Left ventricle myocardium inferior (tissue), 1 donor: ENCODE results near the gene FIS1. TPM values are rescaled to one million over a fixed set of nuclear protein-coding genes. Genes with fewer than 3 reads are reported as not detected.
A peak's percentile ranks its signal among the peaks of the same experiment; 100 is the strongest.

Source experiments
- DNase-seq: peaks from one replicate; pipeline ENCODE4 v3.0.0-alpha.2; 2020
- H3K27ac ChIP-seq: fragments of 200-600 bp; replicated peaks from 2 replicates; pipeline ENCODE4 v1.8.0; 2021
- H3K27me3 ChIP-seq: fragments of 200-600 bp; 2 replicates; pipeline ENCODE4 v1.8.0; 2021; ENCODE audit warnings: low read depth
- H3K36me3 ChIP-seq: fragments of 200-600 bp; 2 replicates; pipeline ENCODE4 v1.8.0; 2021
- H3K4me1 ChIP-seq: fragments of 200-600 bp; 2 replicates; pipeline ENCODE4 v1.8.0; 2021
- H3K4me3 ChIP-seq: fragments of 200-600 bp; 2 replicates; pipeline ENCODE4 v1.8.0; 2021; ENCODE audit warnings: mild to moderate bottlenecking, moderate library complexity
- H3K9me3 ChIP-seq: fragments of 200-600 bp; replicated peaks from 2 replicates; pipeline ENCODE4 v1.8.0; 2021
- CTCF ChIP-seq: fragments of 200-600 bp; IDR thresholded peaks from 2 replicates; pipeline ENCODE4 v1.8.0; 2021; ENCODE audit warnings: antibody characterized with exemption, mild to moderate bottlenecking, borderline replicate concordance
- intact Hi-C: fragments of 100-400 bp; cut with micrococcal nuclease; formaldehyde crosslinking; loops from one replicate; pipeline ENCODE4 v1.11.0; 2022
- total RNA-seq: library from RNA; stranded (reverse); fragmentation: NEBNext Ultra II Directional; extraction: Animal tissue kit (Norgen Biotek cat#: 25700); gene quantifications from one replicate; pipeline ENCODE4 v1.2.1, GENCODE V29; 2021
- donor health status: DM: no; HTN: yes; CAD: no; lungs with severe emphysema.

The FIS1 gene
- total RNA-seq, 1 donor from 2014 or later = 322 TPM

GRCh38 chr7:101223528-101223927, 21.4 kb downstream of the FIS1 start:
- DNase-seq = no peak
- Histone ChIP-seq H3K4me1 (peaks cover 24% of the 10 kb centered on the region), H3K4me3 (no peak overlapping the region), H3K9me3 (no peaks in the 10 kb centered on the region), H3K36me3 (peaks cover 58% of the 10 kb centered on the region), H3K27me3 (no peaks in the 10 kb centered on the region), H3K27ac (no peak overlapping the region)
- intact Hi-C loops = no loop called here
- TF ChIP-seq CTCF = no peak

GRCh38 chr7:101222275-101222830, 22.5 kb downstream of the FIS1 start:
- H3K4me1 ChIP-seq = peaks cover 32% of the 10 kb centered on the region
- H3K36me3 ChIP-seq = peaks cover 49% of the 10 kb centered on the region

GRCh38 chr7:101220295-101220694, 24.6 kb downstream of the FIS1 start:
- TF ChIP-seq CTCF = no peak
- no peak for DNase-seq

More at GRCh38 chr7:101222275-101222830, 22.5 kb downstream of the FIS1 start:
- intact Hi-C loops = no loop called here
- Histone ChIP-seq H3K9me3 (no peaks in the 10 kb centered on the region), H3K27me3 (no peaks in the 10 kb centered on the region), H3K4me3 (no peak overlapping the region), H3K27ac (no peak overlapping the region)
- no peak for TF ChIP-seq CTCF
- no peak for DNase-seq

GRCh38 chr7:101218236-101219125, 26.4 kb downstream of the FIS1 start:
- peak overlapping the region; percentile 93 for H3K27ac ChIP-seq
- intact Hi-C loops = no loop called here
- H3K36me3 ChIP-seq = peaks cover 34% of the 10 kb centered on the region
- H3K4me1 ChIP-seq = peaks cover 60% of the 10 kb centered on the region
- TF ChIP-seq CTCF = no peak
- no peaks in the 10 kb centered on the region for H3K9me3 ChIP-seq
- no peaks in the 10 kb centered on the region for H3K27me3 ChIP-seq
- DNase-seq = no peak
- peak overlapping the region; percentile 81 for H3K4me3 ChIP-seq

More at GRCh38 chr7:101220295-101220694, 24.6 kb downstream of the FIS1 start:
- intact Hi-C loops = no loop called here
- Histone ChIP-seq H3K27ac (no peak overlapping the region), H3K4me3 (no peak overlapping the region), H3K27me3 (no peaks in the 10 kb centered on the region), H3K9me3 (no peaks in the 10 kb centered on the region), H3K36me3 (peaks cover 35% of the 10 kb centered on the region), H3K4me1 (peaks cover 53% of the 10 kb centered on the region)

GRCh38 chr7:101217388-101218235, 27.3 kb downstream of the FIS1 start, which contains the start of the genes PLOD3 and ZNHIT1:
TSS of gene PLOD3 (minus strand) at chr7:101217581. CDS start at chr7:101217274, 307 bp downstream.
TSS of gene ZNHIT1 (plus strand) at chr7:101218165. CDS start at chr7:101218196, 31 bp downstream.
- Histone ChIP-seq H3K27ac (peak within 1 kb of the TSS; percentile 93), H3K36me3 (peaks cover 34% of the 10 kb centered on the region), H3K9me3 (no peaks in the 10 kb centered on the region), H3K4me1 (peaks cover 60% of the 10 kb centered on the region), H3K4me3 (peak within 1 kb of the TSS; percentile 81), H3K27me3 (no peaks in the 10 kb centered on the region)
- peak; percentile 50 for TF ChIP-seq CTCF
- DNase-seq = peak; percentile 95
- intact Hi-C loops = no loop called here
